OCI-LY7 (cell line): Measurements from ENCODE around the gene CTNNAL1.

Experiments used
- EZH2phosphoT487 ChIP-seq: fragments of 200-600 bp; sonication (generic); IDR thresholded peaks from 2 replicates; pipeline ENCODE4 v1.6.1; 2018; ENCODE audit warnings: low read depth, borderline replicate concordance, mild to moderate bottlenecking, mixed run types, antibody characterized with exemption, low read length, moderate library complexity, mixed read lengths
- TF ChIP-seq, protein P1 (sequence below): fragments of 200-600 bp; sonication (generic); conservative IDR thresholded peaks from 2 replicates; pipeline ENCODE4 v1.5.1; 2014; ENCODE audit warnings: mild to moderate bottlenecking, antibody characterized with exemption, low read length, moderate library complexity, mixed read lengths

GRCh38 chr9:109014608-109015280 lies 1.4 kb upstream of the CTNNAL1 start:
- TF ChIP-seq, protein P1, sequence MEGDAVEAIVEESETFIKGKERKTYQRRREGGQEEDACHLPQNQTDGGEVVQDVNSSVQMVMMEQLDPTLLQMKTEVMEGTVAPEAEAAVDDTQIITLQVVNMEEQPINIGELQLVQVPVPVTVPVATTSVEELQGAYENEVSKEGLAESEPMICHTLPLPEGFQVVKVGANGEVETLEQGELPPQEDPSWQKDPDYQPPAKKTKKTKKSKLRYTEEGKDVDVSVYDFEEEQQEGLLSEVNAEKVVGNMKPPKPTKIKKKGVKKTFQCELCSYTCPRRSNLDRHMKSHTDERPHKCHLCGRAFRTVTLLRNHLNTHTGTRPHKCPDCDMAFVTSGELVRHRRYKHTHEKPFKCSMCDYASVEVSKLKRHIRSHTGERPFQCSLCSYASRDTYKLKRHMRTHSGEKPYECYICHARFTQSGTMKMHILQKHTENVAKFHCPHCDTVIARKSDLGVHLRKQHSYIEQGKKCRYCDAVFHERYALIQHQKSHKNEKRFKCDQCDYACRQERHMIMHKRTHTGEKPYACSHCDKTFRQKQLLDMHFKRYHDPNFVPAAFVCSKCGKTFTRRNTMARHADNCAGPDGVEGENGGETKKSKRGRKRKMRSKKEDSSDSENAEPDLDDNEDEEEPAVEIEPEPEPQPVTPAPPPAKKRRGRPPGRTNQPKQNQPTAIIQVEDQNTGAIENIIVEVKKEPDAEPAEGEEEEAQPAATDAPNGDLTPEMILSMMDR: no peak
- TF ChIP-seq EZH2phosphoT487: no peak
